ENCODE data around the gene WFDC1.

The WFDC1 gene

GRCh38 chr16:84366208-84366607 lies 71.5 kb downstream of the WFDC1 start:
- no peaks in the 10 kb centered on the region for H3K27me3 ChIP-seq (ENCODE audit: insufficient read depth, low read length, poor library complexity)
- no peaks in the 10 kb centered on the region for H3K36me3 ChIP-seq (ENCODE audit: insufficient read depth, low read length)
- no peak overlapping the region for H3K4me2 ChIP-seq (ENCODE audit: insufficient read depth, low read length)
- no peaks in the 10 kb centered on the region for H4K20me1 ChIP-seq (ENCODE audit: insufficient read depth, low read length)
- H2AFZ ChIP-seq (ENCODE audit: low read depth, low read length): no peak overlapping the region
- no peak for DNase-seq
- H3K4me3 ChIP-seq (ENCODE audit: low read depth in 1 of 2, low read length in 2 of 2): no peak overlapping the region
- no peak for TF ChIP-seq EZH2 (IDR thresholded peaks at IDR 0.05; ENCODE audit: borderline replicate concordance, low read depth, low read length, severe bottlenecking)
- ATAC-seq (ENCODE audit: insufficient read depth, low read depth): no peak
- H3K9me3 ChIP-seq (ENCODE audit: insufficient read depth, low read length, severe bottlenecking): no peaks in the 10 kb centered on the region
- H3K4me1 ChIP-seq (ENCODE audit: insufficient read depth, low read length): no peaks in the 10 kb centered on the region
- no peaks in the 10 kb centered on the region for H3K79me2 ChIP-seq (ENCODE audit: insufficient read depth, low read length)
- H3K9ac ChIP-seq (ENCODE audit: low read depth, low read length): no peak overlapping the region
- H3K27ac ChIP-seq (ENCODE audit: low read length): no peak overlapping the region

- TF ChIP-seq EZH2 (IDR thresholded peaks at IDR 0.05; ENCODE audit: borderline replicate concordance, low read depth, low read length, severe bottlenecking) (no peak), CTCF (IDR thresholded peaks at IDR 0.05; ENCODE audit: borderline replicate concordance, extremely low read depth, low read length, poor library complexity, severe bottlenecking) (no peak)
- H3K4me1 ChIP-seq (ENCODE audit: insufficient read depth, low read length): no peaks in the 10 kb centered on the region
- peaks cover 3% of the 10 kb centered on the region for H3K27me3 ChIP-seq (ENCODE audit: insufficient read depth, low read length, poor library complexity)
- H3K9ac ChIP-seq (ENCODE audit: low read depth, low read length): no peak overlapping the region
- H3K79me2 ChIP-seq (ENCODE audit: insufficient read depth, low read length): no peaks in the 10 kb centered on the region
- H3K4me3 ChIP-seq (ENCODE audit: low read depth in 1 of 2, low read length in 2 of 2): no peak overlapping the region
- no peaks in the 10 kb centered on the region for H3K36me3 ChIP-seq (ENCODE audit: insufficient read depth, low read length)
- H3K4me2 ChIP-seq (ENCODE audit: insufficient read depth, low read length): no peak overlapping the region
- H4K20me1 ChIP-seq (ENCODE audit: insufficient read depth, low read length): no peaks in the 10 kb centered on the region
- no peak for ATAC-seq (ENCODE audit: insufficient read depth, low read depth)
- DNase-seq: no peak
- no peak overlapping the region for H2AFZ ChIP-seq (ENCODE audit: low read depth, low read length)
- no peaks in the 10 kb centered on the region for H3K9me3 ChIP-seq (ENCODE audit: insufficient read depth, low read length, severe bottlenecking)
- no peak overlapping the region for H3K27ac ChIP-seq (ENCODE audit: low read length)
Measured at GRCh38 chr16:84367297-84367680, 72.6 kb downstream of the WFDC1 start.

GRCh38 chr16:84367750-84368307 lies 73.2 kb downstream of the WFDC1 start:
- no peaks in the 10 kb centered on the region for H3K9me3 ChIP-seq (ENCODE audit: insufficient read depth, low read length, severe bottlenecking)
- TF ChIP-seq EZH2 (IDR thresholded peaks at IDR 0.05; ENCODE audit: borderline replicate concordance, low read depth, low read length, severe bottlenecking): no peak
- no peak for TF ChIP-seq CTCF (IDR thresholded peaks at IDR 0.05; ENCODE audit: borderline replicate concordance, extremely low read depth, low read length, poor library complexity, severe bottlenecking)
- no peak overlapping the region for H3K4me3 ChIP-seq (ENCODE audit: low read depth in 1 of 2, low read length in 2 of 2)
- H3K9ac ChIP-seq (ENCODE audit: low read depth, low read length): no peak overlapping the region
- H3K79me2 ChIP-seq (ENCODE audit: insufficient read depth, low read length): no peaks in the 10 kb centered on the region
- DNase-seq (no peak), ATAC-seq (ENCODE audit: insufficient read depth, low read depth) (no peak)
- no peak overlapping the region for H3K27ac ChIP-seq (ENCODE audit: low read length)
- no peak overlapping the region for H2AFZ ChIP-seq (ENCODE audit: low read depth, low read length)
- peaks cover 3% of the 10 kb centered on the region for H3K27me3 ChIP-seq (ENCODE audit: insufficient read depth, low read length, poor library complexity)
- no peaks in the 10 kb centered on the region for H3K36me3 ChIP-seq (ENCODE audit: insufficient read depth, low read length)
- H3K4me2 ChIP-seq (ENCODE audit: insufficient read depth, low read length): no peak overlapping the region
- H3K4me1 ChIP-seq (ENCODE audit: insufficient read depth, low read length): no peaks in the 10 kb centered on the region
- H4K20me1 ChIP-seq (ENCODE audit: insufficient read depth, low read length): no peaks in the 10 kb centered on the region

GRCh38 chr16:84368308-84368996 lies 73.8 kb downstream of the WFDC1 start, which contains the start of gene ATP2C2:
TSS of gene ATP2C2 (plus strand) at chr16:84368538. CDS start at chr16:84368616, 78 bp downstream.
- H3K9me3 ChIP-seq (ENCODE audit: insufficient read depth, low read length, severe bottlenecking): no peaks in the 10 kb centered on the region
- no peaks in the 10 kb centered on the region for H3K36me3 ChIP-seq (ENCODE audit: insufficient read depth, low read length)
- TF ChIP-seq EZH2 (IDR thresholded peaks at IDR 0.05; ENCODE audit: borderline replicate concordance, low read depth, low read length, severe bottlenecking) (no peak), CTCF (IDR thresholded peaks at IDR 0.05; ENCODE audit: borderline replicate concordance, extremely low read depth, low read length, poor library complexity, severe bottlenecking) (no peak)
- H3K27ac ChIP-seq (ENCODE audit: low read length): no peak within 1 kb of the TSS
- no peak for ATAC-seq (ENCODE audit: insufficient read depth, low read depth)
- no peaks in the 10 kb centered on the region for H3K4me1 ChIP-seq (ENCODE audit: insufficient read depth, low read length)
- H3K79me2 ChIP-seq (ENCODE audit: insufficient read depth, low read length): no peaks in the 10 kb centered on the region
- no peak within 1 kb of the TSS for H2AFZ ChIP-seq (ENCODE audit: low read depth, low read length)
- no peak within 1 kb of the TSS for H3K4me3 ChIP-seq (ENCODE audit: low read depth in 1 of 2, low read length in 2 of 2)
- H3K4me2 ChIP-seq (ENCODE audit: insufficient read depth, low read length): no peak within 1 kb of the TSS
- H3K27me3 ChIP-seq (ENCODE audit: insufficient read depth, low read length, poor library complexity): peaks cover 3% of the 10 kb centered on the region
- no peaks in the 10 kb centered on the region for H4K20me1 ChIP-seq (ENCODE audit: insufficient read depth, low read length)
- no peak for DNase-seq
- no peak within 1 kb of the TSS for H3K9ac ChIP-seq (ENCODE audit: low read depth, low read length)

Measured in DND-41 (cell line).